Mucosa of rectum (tissue), 2 donors: ENCODE results near the gene RNU1-2.

Experiments
- H3K27ac ChIP-seq, 2 donors: one replicate each; pipeline ENCODE4 v1.7.0; 2013; ENCODE audit warnings: inconsistent platforms in 2 of 2, low read depth in 2 of 2, low read length in 2 of 2
- H3K27me3 ChIP-seq, 2 donors: one replicate each; pipeline ENCODE4 v1.7.0; 2013; ENCODE audit warnings: low read length in 2 of 2; ENCODE audit not compliant: control insufficient read depth in 2 of 2, insufficient read depth in 2 of 2
- H3K36me3 ChIP-seq, 2 donors: one replicate each; pipeline ENCODE4 v1.7.0; 2013; ENCODE audit warnings: low read length in 2 of 2; ENCODE audit not compliant: control insufficient read depth in 2 of 2, insufficient read depth in 2 of 2
- H3K4me1 ChIP-seq, 2 donors: one replicate each; pipeline ENCODE4 v1.7.0; 2013; ENCODE audit warnings: low read length in 2 of 2, mild to moderate bottlenecking in 1 of 2; ENCODE audit not compliant: control insufficient read depth in 2 of 2, insufficient read depth in 2 of 2
- H3K4me3 ChIP-seq, 2 donors: one replicate each; pipeline ENCODE4 v1.7.0; 2013; ENCODE audit warnings: low read length in 2 of 2
- H3K9ac ChIP-seq, 2 donors: one replicate each; pipeline ENCODE4 v1.7.0; 2013; ENCODE audit warnings: low read length in 2 of 2, low read depth in 1 of 2, mild to moderate bottlenecking in 1 of 2
- H3K9me3 ChIP-seq, 2 donors: one replicate each; pipeline ENCODE4 v1.7.0; 2013; ENCODE audit warnings: low read length in 2 of 2; ENCODE audit not compliant: control insufficient read depth in 2 of 2
- donor health status: healthy.
- donor health status: Normal muscosa, but diverticular disease.

RNU1-2 gene

GRCh38 chr1:16920951-16921350, 25.2 kb downstream of the RNU1-2 start:
- Histone ChIP-seq H3K9me3 (no peaks in the 10 kb centered on the region), H3K27ac (no peak overlapping the region), H3K4me1 (peaks cover 0 to 4% of the 10 kb centered on the region in 2 donors), H3K9ac (no peak overlapping the region), H3K36me3 (no peaks in the 10 kb centered on the region), H3K4me3 (no peak overlapping the region), H3K27me3 (no peaks in the 10 kb centered on the region)

- H3K4me3 ChIP-seq = no peak within 1 kb of the TSS
These were observed 25.8 kb downstream of the RNU1-2 start, which contains the start of gene CROCC for GRCh38 chr1:16921391-16922185. TSS of gene CROCC (plus strand) at chr1:16921931. CDS start at chr1:16922019, 88 bp downstream.

GRCh38 chr1:16922466-16922865, 26.7 kb downstream of the RNU1-2 start:
- Histone ChIP-seq H3K27me3 (no peaks in the 10 kb centered on the region), H3K9ac (no peak overlapping the region), H3K4me1 (peaks cover 0 to 4% of the 10 kb centered on the region in 2 donors), H3K27ac (no peak overlapping the region), H3K9me3 (no peaks in the 10 kb centered on the region), H3K36me3 (no peaks in the 10 kb centered on the region), H3K4me3 (no peak overlapping the region)

More at GRCh38 chr1:16921391-16922185, 25.8 kb downstream of the RNU1-2 start, which contains the start of gene CROCC:
- no peak within 1 kb of the TSS for H3K27ac ChIP-seq
- peaks cover 0 to 4% of the 10 kb centered on the region in 2 donors for H3K4me1 ChIP-seq
- H3K36me3 ChIP-seq = no peaks in the 10 kb centered on the region
- no peaks in the 10 kb centered on the region for H3K27me3 ChIP-seq
- no peaks in the 10 kb centered on the region for H3K9me3 ChIP-seq
- H3K9ac ChIP-seq = no peak within 1 kb of the TSS

- Histone ChIP-seq H3K27me3 (no peaks in the 10 kb centered on the region), H3K9me3 (no peaks in the 10 kb centered on the region), H3K27ac (no peak overlapping the region), H3K4me1 (peaks cover 0 to 4% of the 10 kb centered on the region in 2 donors), H3K36me3 (no peaks in the 10 kb centered on the region), H3K9ac (no peak overlapping the region), H3K4me3 (no peak overlapping the region)
These were observed 27.2 kb downstream of the RNU1-2 start for GRCh38 chr1:16922885-16923431.

- peaks cover 0 to 4% of the 10 kb centered on the region in 2 donors for H3K4me1 ChIP-seq
- no peak overlapping the region for H3K9ac ChIP-seq
- H3K9me3 ChIP-seq = no peaks in the 10 kb centered on the region
- H3K36me3 ChIP-seq = no peaks in the 10 kb centered on the region
- no peak overlapping the region for H3K27ac ChIP-seq
- H3K27me3 ChIP-seq = no peaks in the 10 kb centered on the region
- H3K4me3 ChIP-seq = no peak overlapping the region
These were observed 28.6 kb downstream of the RNU1-2 start for GRCh38 chr1:16924216-16924918.

- Histone ChIP-seq H3K4me3 (no peak overlapping the region), H3K9me3 (no peaks in the 10 kb centered on the region), H3K9ac (no peak overlapping the region), H3K27ac (no peak overlapping the region), H3K36me3 (no peaks in the 10 kb centered on the region), H3K4me1 (peaks cover 0 to 4% of the 10 kb centered on the region in 2 donors), H3K27me3 (no peaks in the 10 kb centered on the region)
These were observed 29.2 kb downstream of the RNU1-2 start for GRCh38 chr1:16924919-16925477.

GRCh38 chr1:16925635-16926490, 30.1 kb downstream of the RNU1-2 start:
- H3K27ac ChIP-seq = no peak overlapping the region
- H3K4me1 ChIP-seq = peaks cover 0 to 4% of the 10 kb centered on the region in 2 donors
- no peaks in the 10 kb centered on the region for H3K36me3 ChIP-seq
- no peaks in the 10 kb centered on the region for H3K9me3 ChIP-seq
- no peaks in the 10 kb centered on the region for H3K27me3 ChIP-seq
- no peak overlapping the region for H3K4me3 ChIP-seq
- H3K9ac ChIP-seq = no peak overlapping the region

GRCh38 chr1:16926491-16927073, 30.8 kb downstream of the RNU1-2 start:
- no peak overlapping the region for H3K9ac ChIP-seq
- peaks cover 0 to 2% of the 10 kb centered on the region in 2 donors for H3K4me1 ChIP-seq
- H3K36me3 ChIP-seq = no peaks in the 10 kb centered on the region
- H3K27me3 ChIP-seq = no peaks in the 10 kb centered on the region
- no peaks in the 10 kb centered on the region for H3K9me3 ChIP-seq
- no peak overlapping the region for H3K4me3 ChIP-seq
- no peak overlapping the region for H3K27ac ChIP-seq

GRCh38 chr1:16927256-16927655, 31.5 kb downstream of the RNU1-2 start:
- no peak overlapping the region for H3K27ac ChIP-seq
- no peaks in the 10 kb centered on the region for H3K27me3 ChIP-seq
- no peaks in the 10 kb centered on the region for H3K9me3 ChIP-seq
- H3K4me3 ChIP-seq = no peak overlapping the region
- no peaks in the 10 kb centered on the region for H3K4me1 ChIP-seq
- H3K9ac ChIP-seq = no peak overlapping the region
- no peaks in the 10 kb centered on the region for H3K36me3 ChIP-seq
